Upper lobe of left lung (tissue), 4 donors: ENCODE data around the gene PATZ1.

ENCODE experiments used
- CTCF ChIP-seq, 6 experiments: fragments of 450-650 bp in 4 of 6; fragments of 200-600 bp in 2 of 6; sonication (generic) in 2 of 6; IDR thresholded peaks; one replicate each; pipeline ENCODE4 v1.5.1; 2016 to 2019; ENCODE audit warnings: antibody characterized with exemption in 6 of 6
- EP300 ChIP-seq, 4 donors: sonication (generic); formaldehyde crosslinking; IDR thresholded peaks; one replicate each; pipeline ENCODE4 v1.5.1; 2017; ENCODE audit warnings: antibody characterized with exemption in 4 of 4, control low read depth in 2 of 4
- POLR2A ChIP-seq, 4 donors: fragments of 450-650 bp; IDR thresholded peaks; one replicate each; pipeline ENCODE4 v1.5.1; 2016 to 2017; ENCODE audit warnings: antibody characterized with exemption in 4 of 4, mild to moderate bottlenecking in 2 of 4
- POLR2AphosphoS5 ChIP-seq, 2 donors: sonication (generic); formaldehyde crosslinking; IDR thresholded peaks; one replicate each; pipeline ENCODE4 v1.5.1; 2017; ENCODE audit warnings: antibody characterized with exemption in 2 of 2

- TF ChIP-seq POLR2A (IDR thresholded peaks at IDR 0.05) (peak in 2 of 4 donors; percentile 9 to 28), CTCF (IDR thresholded peaks at IDR 0.05) (no peak), EP300 (IDR thresholded peaks at IDR 0.05) (no peak), POLR2AphosphoS5 (IDR thresholded peaks at IDR 0.05) (peak; percentile 13 to 15)
Observed at GRCh38 chr22:31346255-31346732, at the start of gene PATZ1.
